Uterus (tissue), 4 donors: Measurements from ENCODE around the gene BRCA2. TPM values are rescaled to one million over a fixed set of nuclear protein-coding genes. Genes with fewer than 3 reads are reported as not detected.

ENCODE experiments used
- DNase-seq, 2 donors: peaks; one replicate each; pipeline ENCODE4 v3.0.0-alpha.2; 2019 to 2020
- H3K27ac ChIP-seq, 2 donors: fragments of 200-600 bp; sonication (generic); 1 replicate in 1 of 2; 2 replicates in 1 of 2; pipeline ENCODE4 v1.5.1; 2016 to 2018
- H3K27me3 ChIP-seq, 2 donors: fragments of 200-600 bp; sonication (generic); one replicate each; pipeline ENCODE4 v1.5.1; 2018 to 2019; ENCODE audit warnings: control low read depth in 1 of 2
- H3K36me3 ChIP-seq, 2 donors: fragments of 200-600 bp; sonication (generic); one replicate each; pipeline ENCODE4 v1.5.1; 2019; ENCODE audit warnings: control low read depth in 1 of 2
- H3K4me1 ChIP-seq, 2 donors: fragments of 200-600 bp; sonication (generic); one replicate each; pipeline ENCODE4 v1.5.1; 2018 to 2019; ENCODE audit warnings: control low read depth in 1 of 2
- H3K4me3 ChIP-seq, 2 donors: fragments of 200-600 bp; sonication (generic); 1 replicate in 1 of 2; 2 replicates in 1 of 2; pipeline ENCODE4 v1.5.1; 2018 to 2019; ENCODE audit warnings: mild to moderate bottlenecking in 1 of 2
- H3K9me3 ChIP-seq, 2 donors: fragments of 200-600 bp; sonication (generic); one replicate each; pipeline ENCODE4 v1.5.1; 2019; ENCODE audit warnings: control low read depth in 1 of 2
- POLR2A ChIP-seq, 2 donors: fragments of 450-650 bp; IDR thresholded peaks; one replicate each; pipeline ENCODE4 v1.6.1; 2016; ENCODE audit warnings: antibody characterized with exemption in 2 of 2, mild to moderate bottlenecking in 1 of 2, moderate library complexity in 1 of 2
- intact Hi-C: fragments of 100-400 bp; cut with DNase I; formaldehyde crosslinking; loops from one replicate; pipeline ENCODE4 v1.15.1; 2023; ENCODE audit warnings: low total_unique reads
- total RNA-seq, 4 donors: library from RNA; depleted of rRNA in 3 of 4; stranded (reverse); fragments of >200 nt in 3 of 4; gene quantifications; one replicate each; pipeline versions ENCODE4 v1.1.0 to v1.2.4, GENCODE V29; 2014 to 2023
- TF ChIP-seq, protein P1 (sequence below), 4 experiments: fragments of 200-600 bp in 2 of 4; fragments of 450-650 bp in 2 of 4; sonication (generic) in 2 of 4; IDR thresholded peaks; one replicate each; pipeline ENCODE4 v1.5.1; 2016 to 2019; ENCODE audit warnings: antibody characterized with exemption in 4 of 4, mild to moderate bottlenecking in 2 of 4, moderate library complexity in 1 of 4
- donor health status: DM: yes; HTN: yes; CAD: no.

BRCA2 gene
- total RNA-seq, 4 donors from 2014 or later = 0.26 to 11.5 (median 0.89) TPM

- intact Hi-C loops = no loop called here
- no peak for DNase-seq
Measured at GRCh38 chr13:32419862-32420261, 104.6 kb downstream of the BRCA2 start.

DNA sequence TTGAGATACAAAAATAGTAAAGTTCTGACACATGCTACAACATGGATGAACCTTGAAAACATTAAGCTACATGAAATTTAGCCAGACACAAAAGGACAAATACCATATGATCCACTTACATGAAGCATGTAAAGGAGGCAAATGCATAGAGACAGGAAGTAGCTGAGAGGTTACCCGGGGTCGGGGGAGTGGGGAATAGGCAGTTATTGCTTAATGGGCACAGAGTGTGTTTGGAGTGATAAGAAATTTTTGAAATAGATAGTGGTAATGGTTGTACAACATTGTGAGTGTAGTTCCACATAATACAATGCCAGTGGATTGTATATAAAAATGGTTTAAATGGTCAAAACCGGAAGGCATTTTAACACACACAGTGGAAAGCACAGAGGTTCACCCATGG, 108.3 kb downstream of the BRCA2 start:
- Histone ChIP-seq H3K27ac (no peak overlapping the region), H3K36me3 (no peaks in the 10 kb centered on the region), H3K9me3 (peaks cover 0 to 3% of the 10 kb centered on the region in 2 donors), H3K27me3 (no peaks in the 10 kb centered on the region), H3K4me1 (peaks cover 0 to 6% of the 10 kb centered on the region in 2 donors), H3K4me3 (no peak overlapping the region)
- no peak for TF ChIP-seq POLR2A (IDR thresholded peaks at IDR 0.05)
- TF ChIP-seq, protein P1, sequence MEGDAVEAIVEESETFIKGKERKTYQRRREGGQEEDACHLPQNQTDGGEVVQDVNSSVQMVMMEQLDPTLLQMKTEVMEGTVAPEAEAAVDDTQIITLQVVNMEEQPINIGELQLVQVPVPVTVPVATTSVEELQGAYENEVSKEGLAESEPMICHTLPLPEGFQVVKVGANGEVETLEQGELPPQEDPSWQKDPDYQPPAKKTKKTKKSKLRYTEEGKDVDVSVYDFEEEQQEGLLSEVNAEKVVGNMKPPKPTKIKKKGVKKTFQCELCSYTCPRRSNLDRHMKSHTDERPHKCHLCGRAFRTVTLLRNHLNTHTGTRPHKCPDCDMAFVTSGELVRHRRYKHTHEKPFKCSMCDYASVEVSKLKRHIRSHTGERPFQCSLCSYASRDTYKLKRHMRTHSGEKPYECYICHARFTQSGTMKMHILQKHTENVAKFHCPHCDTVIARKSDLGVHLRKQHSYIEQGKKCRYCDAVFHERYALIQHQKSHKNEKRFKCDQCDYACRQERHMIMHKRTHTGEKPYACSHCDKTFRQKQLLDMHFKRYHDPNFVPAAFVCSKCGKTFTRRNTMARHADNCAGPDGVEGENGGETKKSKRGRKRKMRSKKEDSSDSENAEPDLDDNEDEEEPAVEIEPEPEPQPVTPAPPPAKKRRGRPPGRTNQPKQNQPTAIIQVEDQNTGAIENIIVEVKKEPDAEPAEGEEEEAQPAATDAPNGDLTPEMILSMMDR (IDR thresholded peaks at IDR 0.05) = no peak
- no peak for DNase-seq
- intact Hi-C loops = no loop called here

More at GRCh38 chr13:32419862-32420261, 104.6 kb downstream of the BRCA2 start:
- Histone ChIP-seq H3K9me3 (peaks cover 0 to 3% of the 10 kb centered on the region in 2 donors), H3K4me3 (no peak overlapping the region), H3K36me3 (no peaks in the 10 kb centered on the region), H3K27me3 (no peaks in the 10 kb centered on the region), H3K4me1 (peaks cover 0 to 6% of the 10 kb centered on the region in 2 donors), H3K27ac (no peak overlapping the region)
- TF ChIP-seq, protein P1 (IDR thresholded peaks at IDR 0.05) = no peak
- no peak for TF ChIP-seq POLR2A (IDR thresholded peaks at IDR 0.05)

DNA sequence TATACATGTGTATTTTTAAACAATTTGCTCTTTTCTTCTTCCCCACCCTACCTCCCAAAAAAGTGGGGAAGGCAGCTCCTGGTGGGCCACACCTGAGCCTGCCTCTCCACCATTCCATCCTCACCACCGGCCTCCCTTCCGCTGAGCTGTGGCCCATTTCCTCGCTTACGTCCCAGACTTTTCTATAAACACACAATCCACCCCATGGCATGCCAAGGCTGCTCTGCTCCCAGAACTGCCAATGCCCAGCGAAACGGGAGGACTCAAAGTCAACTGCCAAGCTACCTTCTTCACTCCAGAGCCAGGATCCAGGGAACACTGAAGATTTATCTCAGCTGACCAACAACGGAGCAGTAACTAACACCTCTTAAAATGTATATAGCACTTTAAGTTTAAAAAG, 109.8 kb downstream of the BRCA2 start:
- H3K27ac ChIP-seq = no peak overlapping the region
- H3K9me3 ChIP-seq = peaks cover 0 to 1% of the 10 kb centered on the region in 2 donors
- TF ChIP-seq, protein P1 (IDR thresholded peaks at IDR 0.05) = no peak
- no peak for TF ChIP-seq POLR2A (IDR thresholded peaks at IDR 0.05)
- no peaks in the 10 kb centered on the region for H3K27me3 ChIP-seq
- no peak overlapping the region for H3K4me3 ChIP-seq
- no peak for DNase-seq
- H3K36me3 ChIP-seq = no peaks in the 10 kb centered on the region
- intact Hi-C loops = no loop called here
- peaks cover 0 to 6% of the 10 kb centered on the region in 2 donors for H3K4me1 ChIP-seq

DNA sequence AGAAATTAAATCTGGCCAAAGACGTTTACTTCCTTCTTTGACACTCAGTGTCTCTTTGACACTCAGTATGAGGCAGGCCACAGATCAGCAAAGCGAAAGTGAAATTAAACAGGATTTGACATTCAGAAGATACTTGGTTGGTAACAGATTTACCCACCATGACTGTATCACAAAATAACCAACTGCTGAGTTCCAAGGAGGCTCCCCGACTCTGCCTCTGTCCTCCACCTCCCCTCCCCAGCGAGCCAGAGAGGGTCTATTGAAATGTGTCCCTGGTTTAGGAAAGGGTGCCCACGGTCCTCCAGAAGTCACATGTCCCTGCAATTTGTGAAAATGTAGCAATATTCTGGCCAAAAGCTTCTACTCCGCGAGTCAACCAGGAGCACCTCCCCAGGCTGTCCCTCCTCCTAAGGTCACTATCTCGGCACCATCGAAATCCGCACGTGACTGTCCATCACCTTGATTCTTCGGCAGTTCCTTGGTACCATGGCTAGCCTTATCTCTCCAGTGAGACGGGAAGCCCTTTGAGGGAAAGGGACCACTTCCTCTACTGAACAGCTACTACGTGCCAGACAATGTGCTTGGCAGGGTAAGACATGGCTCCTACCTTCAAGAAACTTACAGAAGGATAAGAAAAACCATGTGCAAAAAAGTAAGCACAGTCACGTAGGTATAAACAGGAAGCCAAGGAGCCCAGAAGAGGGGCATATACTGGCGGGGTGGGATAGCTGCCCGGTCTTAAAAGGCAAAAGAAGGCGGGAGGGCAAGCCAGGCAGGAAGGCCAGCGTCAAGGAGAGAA, 111.1 kb downstream of the BRCA2 start:
- Histone ChIP-seq H3K36me3 (no peaks in the 10 kb centered on the region), H3K4me1 (peaks cover 0 to 6% of the 10 kb centered on the region in 2 donors), H3K4me3 (peak overlapping the region; percentile 63 to 97), H3K9me3 (no peaks in the 10 kb centered on the region), H3K27ac (peak overlapping the region; percentile 93 to 96), H3K27me3 (no peaks in the 10 kb centered on the region)
- TF ChIP-seq, protein P1 (IDR thresholded peaks at IDR 0.05) = no peak
- no peak for TF ChIP-seq POLR2A (IDR thresholded peaks at IDR 0.05)
- intact Hi-C loops = no loop called here
- no peak for DNase-seq
